ENCODE results near the gene AP4M1. TPM values are rescaled to one million over a fixed set of nuclear protein-coding genes. Genes with fewer than 3 reads are reported as not detected.

AP4M1 gene, protein sequence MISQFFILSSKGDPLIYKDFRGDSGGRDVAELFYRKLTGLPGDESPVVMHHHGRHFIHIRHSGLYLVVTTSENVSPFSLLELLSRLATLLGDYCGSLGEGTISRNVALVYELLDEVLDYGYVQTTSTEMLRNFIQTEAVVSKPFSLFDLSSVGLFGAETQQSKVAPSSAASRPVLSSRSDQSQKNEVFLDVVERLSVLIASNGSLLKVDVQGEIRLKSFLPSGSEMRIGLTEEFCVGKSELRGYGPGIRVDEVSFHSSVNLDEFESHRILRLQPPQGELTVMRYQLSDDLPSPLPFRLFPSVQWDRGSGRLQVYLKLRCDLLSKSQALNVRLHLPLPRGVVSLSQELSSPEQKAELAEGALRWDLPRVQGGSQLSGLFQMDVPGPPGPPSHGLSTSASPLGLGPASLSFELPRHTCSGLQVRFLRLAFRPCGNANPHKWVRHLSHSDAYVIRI
- 15.3 and 19.6 TPM in 2 replicates for total RNA-seq (ENCODE audit: low replicate concordance)

GRCh38 chr7:100101016-100101862 is at the start of gene AP4M1, which contains the start of gene MCM7:
Gene AP4M1, plus strand, starts transcription at chr7:100101643. Its CDS starts 72 bp downstream, at chr7:100101715.
Gene MCM7, minus strand, starts transcription at chr7:100101397. Its CDS starts 103 bp downstream, at chr7:100101294.

DNA sequence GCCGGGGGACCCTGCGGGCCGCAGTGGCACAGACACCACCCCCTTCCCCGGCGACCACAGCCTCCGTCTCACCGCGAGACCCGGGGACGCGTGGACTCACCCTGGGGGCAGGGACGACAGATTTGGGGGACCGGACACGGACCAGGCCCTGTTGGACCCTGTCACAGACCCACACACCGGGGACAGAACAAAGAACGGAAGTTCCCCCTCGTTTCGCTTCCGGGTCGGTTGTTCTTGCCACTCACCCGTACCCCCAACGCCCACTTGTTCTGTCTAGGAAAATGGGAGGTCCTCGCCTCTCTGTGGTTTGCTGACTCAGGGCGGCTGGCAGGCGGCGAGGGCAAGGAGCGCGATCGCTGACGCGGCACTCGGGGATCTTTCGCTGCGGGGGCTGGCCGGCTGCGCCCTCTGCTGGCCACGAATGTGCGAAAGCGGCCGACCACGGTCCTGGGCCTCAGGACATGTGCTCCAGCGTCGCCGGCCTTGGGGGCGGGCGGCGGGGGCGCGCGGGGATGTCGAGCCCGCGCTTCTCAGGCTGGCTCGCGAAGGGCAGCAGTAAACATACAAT is 19.8 kb upstream of the AP4M1 start, which contains the start of gene ZNF3:
ZNF3 (minus strand) TSS at position 189 of the 568 bp plus-strand sequence. CDS start 4,366 bp downstream, outside the sequence.

GRCh38 chr7:100088621-100089457 is 12.6 kb upstream of the AP4M1 start, which contains the start of gene COPS6:
Gene COPS6, plus strand, starts transcription at chr7:100088969. Its CDS starts 22 bp downstream, at chr7:100088991.

DNA sequence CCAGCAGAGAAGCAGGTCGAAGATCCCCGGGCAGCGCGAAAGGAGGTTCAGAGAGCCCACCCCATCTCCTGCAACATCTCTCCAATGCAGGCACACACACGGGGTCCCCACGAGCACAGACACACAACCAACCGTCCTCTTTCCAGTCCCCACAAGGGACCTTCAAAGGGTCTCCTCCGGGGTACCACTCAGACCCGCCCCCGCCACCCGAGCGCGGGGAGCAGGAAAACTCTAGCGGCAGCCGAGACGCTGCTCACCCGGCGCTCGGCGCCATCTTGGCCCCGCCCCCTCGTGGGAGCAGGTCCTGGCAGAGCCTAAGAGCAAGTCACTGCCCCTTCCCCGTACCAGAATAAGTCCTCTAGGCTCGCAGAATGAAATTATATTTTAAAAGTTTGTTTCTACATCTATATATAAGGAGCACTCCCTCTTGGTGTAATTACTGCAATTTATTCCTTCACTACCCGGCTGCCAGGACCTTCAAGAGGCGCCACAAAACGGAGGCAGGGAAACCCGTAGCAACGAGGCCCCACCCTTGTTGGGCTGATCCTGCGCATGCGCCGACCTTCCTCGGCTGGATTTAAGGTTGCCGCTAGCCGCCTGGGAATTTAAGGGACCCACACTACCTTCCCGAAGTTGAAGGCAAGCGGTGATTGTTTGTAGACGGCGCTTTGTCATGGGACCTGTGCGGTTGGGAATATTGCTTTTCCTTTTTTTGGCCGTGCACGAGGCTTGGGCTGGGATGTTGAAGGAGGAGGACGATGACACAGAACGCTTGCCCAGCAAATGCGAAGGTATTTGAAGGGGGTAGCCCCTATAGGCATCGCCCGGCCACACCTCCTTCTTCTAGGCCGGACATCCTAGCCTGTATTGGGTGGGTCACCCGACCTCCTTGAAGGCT is 17.9 kb downstream of the AP4M1 start, which contains the start of the genes CNPY4 and TAF6:
CNPY4 (plus strand) TSS at position 563 of the 898 bp plus-strand sequence; CDS start at position 674, 111 bp downstream.
TAF6 (minus strand) TSS at position 287 of the 898 bp plus-strand sequence. CDS start 5,149 bp downstream, outside the sequence.

DNA sequence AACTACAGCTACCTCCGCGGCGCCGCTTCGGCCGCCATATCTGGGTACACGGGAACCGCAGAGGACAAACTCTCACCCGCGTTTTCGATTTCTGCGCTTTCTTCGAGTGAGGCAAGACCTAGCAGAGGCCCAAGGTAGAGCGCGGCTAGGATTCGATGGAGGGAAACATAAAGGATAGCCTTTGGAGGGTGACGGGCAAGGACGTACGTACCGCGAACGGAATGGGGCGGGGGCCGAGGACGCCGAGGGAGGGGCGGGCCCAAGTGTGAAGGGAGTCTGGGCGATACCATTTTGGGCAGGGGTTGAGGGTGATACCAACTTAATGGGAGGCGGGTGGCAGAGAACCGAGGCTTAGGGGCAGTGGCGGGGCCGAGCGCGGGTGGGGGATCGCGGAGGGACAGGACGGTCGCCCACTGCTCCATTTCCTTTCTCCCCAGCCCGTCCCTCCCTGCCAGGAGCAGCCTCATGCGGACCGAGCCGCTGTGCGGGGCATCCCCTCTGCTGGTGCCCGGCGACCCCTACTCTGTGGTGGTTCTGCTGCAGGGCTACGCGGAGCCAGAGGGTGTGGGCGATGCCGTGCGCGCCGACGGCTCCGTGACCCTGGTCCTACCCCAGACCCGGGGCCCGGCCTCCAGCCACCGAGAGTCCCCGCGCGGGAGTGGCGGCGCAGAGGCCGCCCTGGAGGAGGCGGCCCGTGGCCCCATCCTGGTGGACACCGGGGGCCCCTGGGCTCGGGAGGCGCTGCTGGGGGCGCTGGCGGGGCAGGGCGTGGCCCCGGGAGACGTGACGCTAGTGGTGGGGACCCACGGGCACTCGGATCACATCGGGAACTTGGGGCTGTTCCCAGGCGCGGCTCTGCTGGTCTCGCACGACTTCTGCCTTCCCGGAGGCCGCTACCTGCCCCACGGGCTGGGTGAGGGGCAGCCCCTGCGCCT is 25.8 kb downstream of the AP4M1 start, which contains the start of gene MBLAC1:
MBLAC1 (plus strand) TSS at position 37 of the 935 bp plus-strand sequence; CDS start at position 466, 429 bp downstream.

GRCh38 chr7:100148559-100149328 is 47.3 kb downstream of the AP4M1 start, which contains the start of gene LAMTOR4:
Gene LAMTOR4, plus strand, starts transcription at chr7:100148918. Its CDS starts 55 bp downstream, at chr7:100148973.

Other genes with a start within 250 kb of the AP4M1 start
- gene OR2AE1, start 224.6 kb upstream of the AP4M1 start, total RNA-seq (ENCODE audit: low replicate concordance): 0.12 TPM in 1 of 2 replicates, not detected in the other
- gene TRIM4, start 182.1 kb upstream of the AP4M1 start, total RNA-seq (ENCODE audit: low replicate concordance): 21.2 and 32.1 TPM in 2 replicates
- not detected in 2 replicates for gene GJC3, start 172.0 kb upstream of the AP4M1 start, total RNA-seq (ENCODE audit: low replicate concordance)
- 0.30 TPM in 1 of 2 replicates, not detected in the other for gene AZGP1, start 125.6 kb upstream of the AP4M1 start, total RNA-seq (ENCODE audit: low replicate concordance)
- 33.1 and 37.3 TPM in 2 replicates for gene ZKSCAN1, start 86.0 kb upstream of the AP4M1 start, total RNA-seq (ENCODE audit: low replicate concordance)
- 8.2 and 9.8 TPM in 2 replicates for gene ZSCAN21, start 51.9 kb upstream of the AP4M1 start, total RNA-seq (ENCODE audit: low replicate concordance)
- gene ZNF3, start 19.9 kb upstream of the AP4M1 start, total RNA-seq (ENCODE audit: low replicate concordance): 11.8 and 19.1 TPM in 2 replicates
- gene COPS6, start 12.7 kb upstream of the AP4M1 start, total RNA-seq (ENCODE audit: low replicate concordance): 77.9 and 108 TPM in 2 replicates
- 23.5 and 39.1 TPM in 2 replicates for gene MCM7, start 246 bp upstream of the AP4M1 start, total RNA-seq (ENCODE audit: low replicate concordance)
- 13.3 and 25.1 TPM in 2 replicates for gene TAF6, start 17.7 kb downstream of the AP4M1 start, total RNA-seq (ENCODE audit: low replicate concordance)
- gene CNPY4, start 18.0 kb downstream of the AP4M1 start, total RNA-seq (ENCODE audit: low replicate concordance): 34.4 and 67.6 TPM in 2 replicates
- gene MBLAC1, start 25.3 kb downstream of the AP4M1 start, total RNA-seq (ENCODE audit: low replicate concordance): 1.4 and 2.2 TPM in 2 replicates
- gene LAMTOR4, start 47.3 kb downstream of the AP4M1 start, total RNA-seq (ENCODE audit: low replicate concordance): 119 and 142 TPM in 2 replicates
- 3.0 and 4.4 TPM in 2 replicates for gene TRAPPC14, start 57.1 kb downstream of the AP4M1 start, total RNA-seq (ENCODE audit: low replicate concordance)
- 1.5 and 2.3 TPM in 2 replicates for gene GAL3ST4, start 67.0 kb downstream of the AP4M1 start, total RNA-seq (ENCODE audit: low replicate concordance)
- 1.4 and 3.1 TPM in 2 replicates for gene GPC2, start 75.7 kb downstream of the AP4M1 start, total RNA-seq (ENCODE audit: low replicate concordance)
- 0.30 and 1.4 TPM in 2 replicates for gene STAG3, start 76.3 kb downstream of the AP4M1 start, total RNA-seq (ENCODE audit: low replicate concordance)
- not detected in 2 replicates for gene PVRIG, start 118.3 kb downstream of the AP4M1 start, total RNA-seq (ENCODE audit: low replicate concordance)
- gene SPDYE3, start 206.1 kb downstream of the AP4M1 start, total RNA-seq (ENCODE audit: low replicate concordance): not detected in 2 replicates